HS-5 (cell line): Measurements from ENCODE around the gene HIF3A.

ENCODE experiments used
- DNase-seq: peaks from one replicate; pipeline ENCODE4 v3.0.0-alpha.2; 2012; ENCODE audit warnings: low read depth

Gene HIF3A

DNA sequence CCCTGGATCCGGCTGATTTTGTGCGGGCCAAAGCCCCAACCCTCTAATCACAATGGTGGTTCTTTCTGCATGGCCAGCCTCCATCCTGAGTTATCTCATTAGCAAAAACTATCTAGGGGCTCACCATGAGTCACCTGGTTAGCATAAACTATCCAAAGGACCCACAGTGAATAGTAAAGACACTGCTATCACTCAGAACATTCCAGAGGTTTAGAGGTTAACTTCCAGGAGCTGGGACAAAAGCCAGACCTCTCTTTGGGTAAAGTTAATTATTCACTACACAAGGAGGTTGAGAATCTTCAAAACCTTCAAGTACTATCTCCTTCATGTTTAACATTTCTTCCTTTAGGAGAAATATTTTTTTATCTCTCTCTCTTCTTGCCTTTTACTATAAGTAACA is 31.2 kb downstream of the HIF3A start:
- no peak for DNase-seq

- DNase-seq, result no peak
Measured at GRCh38 chr19:46330319-46330918, 33.6 kb downstream of the HIF3A start.

GRCh38 chr19:46337487-46337886 is 40.6 kb downstream of the HIF3A start:
- no peak for DNase-seq

- DNase-seq, result no peak
Measured at GRCh38 chr19:46339446-46339845, 42.6 kb downstream of the HIF3A start.

DNA sequence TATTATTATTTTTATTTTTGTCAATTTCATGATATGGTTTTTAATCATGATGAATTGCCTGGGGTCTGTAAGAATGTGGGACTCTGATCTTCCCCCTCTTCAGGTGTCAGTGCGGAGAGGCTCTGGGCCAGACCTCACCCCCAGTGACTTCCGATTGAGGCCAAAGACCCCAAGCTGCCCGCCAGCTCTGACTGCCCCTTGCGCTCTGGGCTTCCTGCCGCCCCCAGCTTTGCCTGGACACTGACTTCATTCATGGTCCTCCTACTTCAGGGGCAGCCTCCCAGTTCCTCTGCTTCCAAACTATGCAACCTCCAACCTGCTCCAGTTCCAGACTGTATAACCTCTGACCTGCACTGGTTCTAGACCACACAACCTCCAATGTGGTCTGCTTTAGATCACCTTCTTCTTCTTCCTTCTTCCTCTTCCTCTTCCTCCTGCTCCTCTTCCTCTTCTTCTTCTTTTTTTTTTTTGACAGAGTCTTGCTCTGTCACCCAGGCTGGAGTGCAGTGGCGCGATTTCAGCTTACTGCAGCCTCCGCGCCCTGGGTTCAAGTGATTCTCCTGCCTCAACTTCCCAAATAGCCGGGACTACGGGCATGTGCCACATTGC is 43.3 kb downstream of the HIF3A start:
- DNase-seq, result no peak

- no peak for DNase-seq
Measured at GRCh38 chr19:46341937-46342336, 45.1 kb downstream of the HIF3A start.

GRCh38 chr19:46344363-46344762 is 47.5 kb downstream of the HIF3A start:
- no peak for DNase-seq

GRCh38 chr19:46345157-46345556 is 48.3 kb downstream of the HIF3A start:
- no peak for DNase-seq

DNA sequence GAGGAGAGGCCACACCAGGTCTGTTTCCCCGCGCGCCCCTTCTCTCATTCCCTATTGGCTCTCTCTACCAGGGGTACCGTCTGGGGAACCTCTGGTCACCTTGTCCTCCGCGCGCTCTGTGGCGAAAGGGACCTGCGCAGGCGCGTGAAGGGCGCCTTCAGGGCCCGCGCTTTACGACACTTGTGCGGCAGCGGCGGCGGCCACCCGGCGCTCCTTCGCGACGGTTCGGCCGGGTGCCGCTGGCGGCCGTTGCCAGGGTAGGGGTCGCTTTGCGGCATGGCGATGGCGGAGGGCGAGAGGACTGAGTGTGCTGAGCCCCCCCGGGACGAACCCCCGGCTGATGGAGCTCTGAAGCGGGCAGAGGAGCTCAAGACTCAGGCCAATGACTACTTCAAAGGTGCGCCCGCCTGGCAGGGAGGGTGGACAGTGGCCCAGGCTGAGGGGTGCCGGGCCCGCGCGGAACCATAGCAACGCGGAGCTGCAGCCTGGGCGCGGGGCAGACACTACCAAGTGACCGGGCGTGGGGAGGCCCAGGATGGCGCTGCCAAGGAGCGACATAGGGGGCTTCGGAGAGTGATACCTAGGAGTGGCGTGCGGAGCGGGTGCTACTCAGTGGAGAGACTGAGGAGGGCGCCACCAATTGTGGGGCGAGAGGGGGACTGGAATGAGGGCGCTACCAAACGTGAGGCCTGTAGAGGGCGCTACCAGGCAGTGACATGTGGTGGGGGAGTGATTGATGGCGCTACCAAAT is 50.2 kb downstream of the HIF3A start, which contains the start of gene PPP5C:
PPP5C (plus strand) TSS at position 267 of the 751 bp plus-strand sequence; CDS start at position 277, 10 bp downstream.
- peak; percentile 53 for DNase-seq

DNA sequence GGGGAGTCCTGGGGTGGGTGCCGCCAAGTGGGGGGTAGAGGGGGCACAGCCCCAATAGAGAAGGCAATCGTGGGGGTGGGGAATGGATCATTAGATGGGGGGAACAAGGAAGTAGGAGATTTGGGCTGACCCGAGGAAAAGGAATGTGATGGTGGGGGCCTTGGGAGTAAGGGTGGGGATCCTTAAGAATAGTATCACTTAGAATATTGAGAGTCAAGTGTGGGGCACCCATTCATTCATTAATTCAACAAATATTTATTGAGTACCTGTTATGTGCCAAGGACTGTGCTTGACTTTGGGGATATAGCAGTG is 50.7 kb downstream of the HIF3A start:
- no peak for DNase-seq

- DNase-seq, result no peak
Measured at GRCh38 chr19:46347985-46348384, 51.1 kb downstream of the HIF3A start.

- DNase-seq, result no peak
Measured at GRCh38 chr19:46349311-46349993, 52.6 kb downstream of the HIF3A start.

DNA sequence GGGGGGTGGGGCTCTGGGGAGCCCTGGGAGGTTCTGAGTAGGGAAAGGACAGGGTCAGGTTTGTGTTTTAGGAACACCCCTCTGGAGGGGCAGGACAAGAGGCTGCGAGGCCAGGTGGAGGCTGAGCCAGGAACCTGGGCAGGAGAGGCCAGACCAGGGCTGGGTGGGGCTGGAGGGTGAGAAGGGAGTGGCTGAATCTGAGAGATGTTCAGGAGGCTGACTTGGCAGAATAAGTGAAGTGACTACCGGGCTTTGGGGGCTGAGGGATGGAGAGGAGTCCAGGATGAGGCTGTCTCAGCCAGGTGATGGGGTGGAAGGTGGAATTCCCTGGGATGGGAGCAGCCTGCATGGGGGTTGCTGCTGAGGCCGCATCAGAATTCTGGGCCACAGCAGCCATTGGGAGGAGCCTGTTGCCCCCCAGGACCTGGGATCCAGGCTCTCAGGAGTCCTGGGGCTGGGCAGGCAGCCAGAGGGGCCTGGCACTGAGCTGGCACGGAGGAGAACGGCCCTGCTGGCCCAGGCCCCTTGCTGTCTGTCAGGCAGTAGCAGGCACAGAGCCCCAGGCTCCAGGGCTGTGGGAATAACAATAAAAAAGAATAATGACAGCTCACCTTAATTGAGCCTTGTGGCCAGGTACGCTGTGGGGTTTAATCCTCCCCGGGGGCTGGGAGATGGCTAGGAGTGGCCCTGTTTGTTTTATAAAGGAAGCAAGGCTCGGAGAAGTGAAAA is 53.4 kb downstream of the HIF3A start:
- no peak for DNase-seq

- DNase-seq, result no peak
Measured at GRCh38 chr19:46350758-46351159, 53.9 kb downstream of the HIF3A start.

GRCh38 chr19:46351241-46352041 is 54.6 kb downstream of the HIF3A start:
- no peak for DNase-seq

- no peak for DNase-seq
Measured at GRCh38 chr19:46353730-46354528, 57.1 kb downstream of the HIF3A start.

DNA sequence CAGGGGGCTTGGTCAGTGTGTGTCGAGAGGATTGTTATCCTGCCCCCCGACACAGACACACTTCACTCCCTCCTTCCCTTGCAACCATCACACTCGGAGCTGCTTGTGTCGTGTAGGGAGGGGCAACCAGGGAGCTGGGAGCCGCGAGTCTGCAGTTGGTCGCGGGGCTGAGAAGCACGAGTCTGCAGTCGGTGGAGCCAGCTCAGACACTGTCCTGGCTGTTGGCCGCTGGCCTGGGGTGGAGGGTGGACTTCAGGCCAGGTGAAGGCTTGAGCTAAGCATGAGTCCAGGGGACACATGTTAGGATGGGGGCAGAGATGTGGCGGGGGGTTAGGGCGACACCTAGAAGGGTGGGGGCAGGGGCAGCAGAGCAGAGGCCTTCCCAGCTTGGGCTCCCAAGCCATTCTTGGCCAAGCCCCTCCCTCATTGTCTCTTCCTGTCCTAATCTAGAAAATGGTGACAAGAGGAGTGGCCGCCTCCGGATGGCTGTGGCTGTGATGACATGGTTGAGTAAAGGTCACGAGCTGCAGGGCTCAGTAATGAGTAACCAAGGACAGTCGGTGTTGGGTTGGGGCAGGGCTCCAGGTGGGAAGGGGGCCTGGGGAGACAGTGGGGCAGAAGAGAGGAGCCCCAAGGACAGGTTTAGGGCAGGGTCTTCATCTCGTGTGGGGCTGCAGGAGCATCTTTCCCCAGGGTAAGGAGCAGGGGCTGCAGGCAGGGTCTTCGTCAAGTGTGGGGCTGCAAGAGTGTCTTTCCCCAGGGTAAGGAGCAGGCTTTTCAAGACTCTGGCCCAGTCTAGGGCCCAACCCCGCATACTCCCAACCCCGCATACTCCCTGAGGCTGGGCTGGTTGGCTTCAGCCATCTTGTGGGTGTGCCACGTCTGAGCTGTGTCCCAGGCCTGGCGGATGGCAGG is 58.6 kb downstream of the HIF3A start:
- no peak for DNase-seq

DNA sequence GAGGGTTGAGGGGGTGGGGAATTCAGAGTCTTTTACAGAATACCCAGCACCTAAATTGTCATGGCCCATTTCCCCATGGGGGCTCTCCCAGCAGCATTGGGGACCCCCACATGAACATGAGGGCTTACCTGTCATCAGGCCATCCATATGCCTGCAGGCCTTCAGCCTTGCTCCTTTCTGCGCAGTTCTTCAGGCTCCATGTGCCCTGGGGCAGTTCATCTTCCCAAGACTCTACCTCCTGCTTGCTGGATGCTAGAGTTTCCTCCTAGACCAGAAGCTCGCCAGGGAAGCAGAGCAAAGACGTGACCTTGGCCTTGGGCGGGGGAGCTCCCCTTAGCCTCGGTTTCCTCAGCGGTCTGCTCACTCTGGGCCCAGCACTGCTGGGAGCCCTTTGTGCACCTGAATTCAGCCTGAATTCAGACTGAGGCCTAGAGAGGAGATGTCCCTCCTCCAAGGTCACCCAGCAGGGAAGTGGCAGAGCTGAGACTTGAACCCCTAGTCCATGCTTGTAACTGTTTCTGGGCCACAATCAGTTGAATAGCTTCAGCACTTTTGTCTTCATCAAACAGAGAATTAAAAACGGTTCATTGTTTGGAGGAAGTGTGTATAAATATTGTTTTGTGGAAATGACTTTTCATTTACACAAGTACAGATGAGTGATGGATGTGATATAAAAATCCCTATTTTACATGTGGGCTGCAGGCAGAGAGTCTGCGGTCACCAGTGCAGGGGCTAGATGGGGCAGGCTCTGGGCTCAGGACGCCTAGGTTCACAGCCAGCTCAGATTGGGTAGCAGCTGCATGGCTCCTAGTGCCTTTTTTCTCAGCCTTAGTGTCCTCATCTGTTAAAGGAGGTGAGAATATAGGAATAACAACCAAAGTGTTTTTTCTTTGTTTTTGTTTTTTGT is 59.6 kb downstream of the HIF3A start:
- DNase-seq, result no peak
